CD1c-positive myeloid dendritic cell (primary cell): ENCODE results near the gene SBF2.
"Not testable (repeated sequence)": the region's sequence is repeated elsewhere in the genome, so short reads cannot be mapped to it uniquely, and the experiment has no call there.

Experiments
- DNase-seq: peaks from one replicate; pipeline ENCODE4 v3.0.0-alpha.2; 2016; ENCODE audit errors: extremely low spot score

SBF2 gene

GRCh38 chr11:9953994-9954626, 339.9 kb downstream of the SBF2 start:
- DNase-seq, result no peak

- no peak for DNase-seq
Measured at GRCh38 chr11:9952511-9953196, 341.4 kb downstream of the SBF2 start.

GRCh38 chr11:9951807-9952206, 342.2 kb downstream of the SBF2 start:
- no peak for DNase-seq

GRCh38 chr11:9950462-9950861, 343.6 kb downstream of the SBF2 start:
- DNase-seq, result no peak

GRCh38 chr11:9947231-9947864, 346.7 kb downstream of the SBF2 start:
- DNase-seq, result no peak

GRCh38 chr11:9945680-9946079, 348.3 kb downstream of the SBF2 start:
- DNase-seq, result not testable (repeated sequence)

- no peak for DNase-seq
Measured at GRCh38 chr11:9943386-9944110, 350.5 kb downstream of the SBF2 start.

- no peak for DNase-seq
Measured at GRCh38 chr11:9941991-9942390, 352.0 kb downstream of the SBF2 start.

- not testable (repeated sequence) for DNase-seq
Measured at GRCh38 chr11:9939150-9939549, 354.9 kb downstream of the SBF2 start.

GRCh38 chr11:9936754-9937153, 357.3 kb downstream of the SBF2 start:
- DNase-seq, result no peak

GRCh38 chr11:9932843-9933242, 361.2 kb downstream of the SBF2 start:
- not testable (repeated sequence) for DNase-seq

GRCh38 chr11:9930562-9931331, 363.3 kb downstream of the SBF2 start:
- DNase-seq, result not testable (repeated sequence)

- no peak for DNase-seq
Measured at GRCh38 chr11:9927670-9928069, 366.3 kb downstream of the SBF2 start.

- DNase-seq, result no peak
Measured at GRCh38 chr11:9923280-9923679, 370.7 kb downstream of the SBF2 start.

- no peak for DNase-seq
Measured at GRCh38 chr11:9922806-9923205, 371.2 kb downstream of the SBF2 start.

- DNase-seq, result no peak
Measured at GRCh38 chr11:9916480-9916879, 377.5 kb downstream of the SBF2 start.

- DNase-seq, result no peak
Measured at GRCh38 chr11:9914064-9914463, 380.0 kb downstream of the SBF2 start.

GRCh38 chr11:9905960-9906791, 387.8 kb downstream of the SBF2 start:
- DNase-seq, result no peak

GRCh38 chr11:9905501-9905951, 388.5 kb downstream of the SBF2 start:
- DNase-seq, result no peak

GRCh38 chr11:9903579-9903978, 390.4 kb downstream of the SBF2 start:
- no peak for DNase-seq

- DNase-seq, result no peak
Measured at GRCh38 chr11:9901943-9902342, 392.1 kb downstream of the SBF2 start.
